GM18909 (cell line): ENCODE measurements around the gene CEP170B.
"Not testable (repeated sequence)": the region's sequence is repeated elsewhere in the genome, so short reads cannot be mapped to it uniquely, and the experiment has no call there.

ENCODE experiments used
- ATAC-seq: cut with Tn5 transposase; IDR thresholded peaks from one replicate; pipeline ENCODE4 v1.9.1; 2021; ENCODE audit warnings: mild to moderate bottlenecking; ENCODE audit not compliant: unreplicated experiment, poor library complexity

The CEP170B gene

GRCh38 chr14:104903990-104904389 is 38.9 kb downstream of the CEP170B start:
- no peak for ATAC-seq

- not testable (repeated sequence) for ATAC-seq
Measured at GRCh38 chr14:104904650-104905578, 39.8 kb downstream of the CEP170B start.

GRCh38 chr14:104905579-104905933 is 40.5 kb downstream of the CEP170B start:
- ATAC-seq = not testable (repeated sequence)

- ATAC-seq = no peak
Measured at GRCh38 chr14:104908303-104908702, 43.2 kb downstream of the CEP170B start.

GRCh38 chr14:104912053-104912452 is 47.0 kb downstream of the CEP170B start:
- no peak for ATAC-seq

- ATAC-seq = no peak
Measured at GRCh38 chr14:104913435-104913834, 48.4 kb downstream of the CEP170B start.

GRCh38 chr14:104917116-104917515 is 52.0 kb downstream of the CEP170B start:
- ATAC-seq = no peak

- no peak for ATAC-seq
Measured at GRCh38 chr14:104917993-104918392, 52.9 kb downstream of the CEP170B start.

GRCh38 chr14:104919152-104919992 is 54.3 kb downstream of the CEP170B start:
- not testable (repeated sequence) for ATAC-seq

GRCh38 chr14:104919993-104920315 is 54.9 kb downstream of the CEP170B start:
- no peak for ATAC-seq

GRCh38 chr14:104923640-104924420 is 58.8 kb downstream of the CEP170B start:
- no peak for ATAC-seq

GRCh38 chr14:104924421-104925213 is 59.5 kb downstream of the CEP170B start, which contains the start of gene PLD4:
Gene PLD4, plus strand, starts transcription at chr14:104924879. Its CDS starts 2,262 bp downstream, at chr14:104927141.
- no peak for ATAC-seq

GRCh38 chr14:104925214-104925854 is 60.3 kb downstream of the CEP170B start:
- ATAC-seq = no peak

GRCh38 chr14:104925855-104926609 is 61.0 kb downstream of the CEP170B start:
- ATAC-seq = no peak

- ATAC-seq = peak; percentile 81
Measured at GRCh38 chr14:104926619-104927431, 61.8 kb downstream of the CEP170B start.

GRCh38 chr14:104927432-104927816 is 62.4 kb downstream of the CEP170B start:
- ATAC-seq = no peak

- ATAC-seq = no peak
Measured at GRCh38 chr14:104927901-104928300, 62.8 kb downstream of the CEP170B start.
